HEK293 (cell line): ENCODE measurements around the gene CCDC69.
"Not testable (repeated sequence)": the region's sequence is repeated elsewhere in the genome, so short reads cannot be mapped to it uniquely, and the experiment has no call there.

Source experiments
- CTCF ChIA-PET: fragments of 350-600 bp; formaldehyde crosslinking; extraction: SDS; loops from one replicate; lab custom pipeline; 2021; ENCODE audit warnings: antibody characterized with exemption; lab: Yijun Ruan, JAX
- POLR2A ChIA-PET: fragments of 300-600 bp; formaldehyde crosslinking; extraction: SDS; loops from one replicate; lab custom pipeline; 2020; ENCODE audit warnings: antibody characterized with exemption, inconsistent platforms; lab: Yijun Ruan, JAX
- H3K27ac ChIP-seq: fragments of 200-500 bp; sonication (Bioruptor generic); 2 replicates; pipeline ENCODE4 v1.5.1; 2014; ENCODE audit warnings: low read depth, low read length, control low read depth, inconsistent platforms; ENCODE audit errors: extremely low read depth
- H3K36me3 ChIP-seq, 2 experiments: fragments of 200-500 bp in 1 of 2; sonication (Bioruptor generic) in 1 of 2; 1 replicate in 1 of 2; 2 replicates in 1 of 2; pipeline ENCODE4 v1.5.1; 2014 to 2017; ENCODE audit warnings: inconsistent platforms in 2 of 2, low read length in 2 of 2; ENCODE audit not compliant: control insufficient read depth in 2 of 2, insufficient read depth in 1 of 2
- H3K4me1 ChIP-seq: fragments of 200-500 bp; sonication (Bioruptor generic); 2 replicates; pipeline ENCODE4 v1.5.1; 2014; ENCODE audit warnings: mild to moderate bottlenecking, low read length, inconsistent platforms; ENCODE audit not compliant: control insufficient read depth, insufficient read depth
- H3K4me3 ChIP-seq: 2 replicates; pipeline ENCODE4 v1.5.1; 2011; ENCODE audit warnings: low read depth, mild to moderate bottlenecking, control low read depth, low read length, moderate library complexity
- H3K9me3 ChIP-seq: fragments of 200-500 bp; sonication (Bioruptor generic); 2 replicates; pipeline ENCODE4 v1.5.1; 2014; ENCODE audit warnings: low read depth, low read length, inconsistent platforms; ENCODE audit not compliant: control insufficient read depth, insufficient read depth
- BCL11B ChIP-seq: fragments of 450-650 bp; formaldehyde crosslinking; IDR thresholded peaks from 2 replicates; pipeline ENCODE4 v1.5.1; 2016; ENCODE audit warnings: low read depth, missing biosample characterization, missing genetic modification characterization
- MEIS1 ChIP-seq: sonication (generic); formaldehyde crosslinking; IDR thresholded peaks from 2 replicates; pipeline ENCODE4 v1.8.1; 2022; ENCODE audit warnings: missing genetic modification reagents, mild to moderate bottlenecking, borderline replicate concordance
- OVOL3 ChIP-seq: fragments of 450-650 bp; formaldehyde crosslinking; IDR thresholded peaks from 2 replicates; pipeline ENCODE4 v1.5.1; 2016; ENCODE audit warnings: missing biosample characterization, missing genetic modification characterization
- SALL2 ChIP-seq: fragments of 450-650 bp; formaldehyde crosslinking; IDR thresholded peaks from 2 replicates; pipeline ENCODE4 v1.5.0; 2017; ENCODE audit warnings: missing biosample characterization, mild to moderate bottlenecking, missing genetic modification characterization, borderline replicate concordance
- ZBTB7A ChIP-seq: fragments of 450-650 bp; formaldehyde crosslinking; IDR thresholded peaks from 2 replicates; pipeline ENCODE4 v1.5.1; 2016; ENCODE audit warnings: low read depth, missing biosample characterization, missing genetic modification characterization
- ZIC2 ChIP-seq: fragments of 450-650 bp; formaldehyde crosslinking; IDR thresholded peaks from 2 replicates; pipeline ENCODE4 v1.5.1; 2016; ENCODE audit warnings: missing biosample characterization, missing genetic modification characterization
- ZNF10 ChIP-seq: fragments of 450-650 bp; formaldehyde crosslinking; IDR thresholded peaks from 2 replicates; pipeline ENCODE4 v1.5.1; 2017; ENCODE audit warnings: missing biosample characterization, missing genetic modification characterization
- ZNF121 ChIP-seq: fragments of 450-650 bp; formaldehyde crosslinking; IDR thresholded peaks from 2 replicates; pipeline ENCODE4 v1.5.1; 2016; ENCODE audit warnings: missing biosample characterization, missing genetic modification characterization
- ZNF23 ChIP-seq: fragments of 450-650 bp; formaldehyde crosslinking; IDR thresholded peaks from 2 replicates; pipeline ENCODE4 v1.5.1; 2016; ENCODE audit warnings: missing biosample characterization, missing genetic modification characterization, borderline replicate concordance
- ZNF302 ChIP-seq: fragments of 450-650 bp; formaldehyde crosslinking; IDR thresholded peaks from 2 replicates; pipeline ENCODE4 v1.5.1; 2016; ENCODE audit warnings: missing biosample characterization, missing genetic modification characterization, low read depth
- ZNF341 ChIP-seq: fragments of 450-650 bp; formaldehyde crosslinking; IDR thresholded peaks from 2 replicates; pipeline ENCODE4; 2016; ENCODE audit warnings: low read depth, missing biosample characterization, missing genetic modification characterization
- ZNF354C ChIP-seq: fragments of 450-650 bp; formaldehyde crosslinking; IDR thresholded peaks from 2 replicates; pipeline ENCODE4 v1.5.1; 2016; ENCODE audit warnings: missing biosample characterization, missing genetic modification characterization, low read depth, borderline replicate concordance
- ZNF529 ChIP-seq: fragments of 450-650 bp; formaldehyde crosslinking; IDR thresholded peaks from 2 replicates; pipeline ENCODE4 v1.5.1; 2017; ENCODE audit warnings: missing genetic modification characterization, missing biosample characterization; ENCODE audit not compliant: insufficient replicate concordance
- ZNF585B ChIP-seq: fragments of 450-650 bp; formaldehyde crosslinking; IDR thresholded peaks from 2 replicates; pipeline ENCODE4 v1.5.1; 2016; ENCODE audit warnings: missing biosample characterization, missing genetic modification characterization
- ZNF629 ChIP-seq: fragments of 450-650 bp; formaldehyde crosslinking; IDR thresholded peaks from 2 replicates; pipeline ENCODE4 v1.5.1; 2017; ENCODE audit warnings: missing biosample characterization, missing genetic modification characterization
- ZNF701 ChIP-seq: fragments of 450-650 bp; formaldehyde crosslinking; IDR thresholded peaks from 2 replicates; pipeline ENCODE4 v1.5.1; 2016; ENCODE audit warnings: missing biosample characterization, missing genetic modification characterization
- ZNF747 ChIP-seq: fragments of 450-650 bp; formaldehyde crosslinking; IDR thresholded peaks from 2 replicates; pipeline ENCODE4 v1.5.1; 2016; ENCODE audit warnings: missing biosample characterization, missing genetic modification characterization
- ZXDB ChIP-seq: fragments of 450-650 bp; formaldehyde crosslinking; IDR thresholded peaks from 2 replicates; pipeline ENCODE4 v1.5.1; 2016; ENCODE audit warnings: missing biosample characterization, missing genetic modification characterization
- TF ChIP-seq, protein P1 (sequence below): fragments of 450-650 bp; formaldehyde crosslinking; IDR thresholded peaks from 2 replicates; pipeline ENCODE4 v1.5.1; 2016; ENCODE audit warnings: missing biosample characterization, missing genetic modification characterization
- TF ChIP-seq, protein P2 (sequence below): fragments of 450-650 bp; formaldehyde crosslinking; IDR thresholded peaks from 2 replicates; pipeline ENCODE4 v1.5.1; 2016; ENCODE audit warnings: missing biosample characterization, missing genetic modification characterization
- TF ChIP-seq, protein P3 (sequence below): fragments of 450-650 bp; formaldehyde crosslinking; IDR thresholded peaks from 2 replicates; pipeline ENCODE4 v1.5.1; 2016; ENCODE audit warnings: missing biosample characterization, missing genetic modification characterization

CCDC69 gene

DNA sequence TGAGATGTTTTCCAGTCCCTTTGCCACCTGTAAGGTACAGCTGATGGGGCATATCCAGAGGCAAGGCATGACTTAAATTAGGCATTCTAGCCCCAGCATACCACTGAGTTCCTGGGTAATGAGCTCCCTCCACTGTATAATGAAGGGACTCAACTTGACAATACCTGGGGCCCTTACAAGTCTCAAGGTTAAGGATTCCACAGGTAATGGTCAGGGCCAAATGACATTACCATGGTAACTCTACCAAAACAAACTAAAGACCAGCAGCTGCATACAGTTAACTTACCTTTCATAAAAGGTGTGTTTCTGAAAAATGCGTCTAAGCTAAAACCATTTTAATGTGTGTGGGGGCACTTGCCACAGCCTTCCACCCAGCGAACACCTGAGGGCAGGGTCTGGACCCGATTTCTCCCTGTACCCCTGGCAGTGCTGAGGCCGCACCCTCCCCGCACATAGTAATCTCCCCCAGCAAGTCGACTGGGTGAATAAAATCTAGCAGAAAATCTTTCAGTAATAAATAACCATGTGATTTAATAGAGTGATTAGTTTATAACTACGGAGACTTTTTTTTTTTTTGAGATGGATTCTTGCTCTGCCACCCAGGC, 24.2 kb downstream of the CCDC69 start (continued):
- TF ChIP-seq, protein P1, sequence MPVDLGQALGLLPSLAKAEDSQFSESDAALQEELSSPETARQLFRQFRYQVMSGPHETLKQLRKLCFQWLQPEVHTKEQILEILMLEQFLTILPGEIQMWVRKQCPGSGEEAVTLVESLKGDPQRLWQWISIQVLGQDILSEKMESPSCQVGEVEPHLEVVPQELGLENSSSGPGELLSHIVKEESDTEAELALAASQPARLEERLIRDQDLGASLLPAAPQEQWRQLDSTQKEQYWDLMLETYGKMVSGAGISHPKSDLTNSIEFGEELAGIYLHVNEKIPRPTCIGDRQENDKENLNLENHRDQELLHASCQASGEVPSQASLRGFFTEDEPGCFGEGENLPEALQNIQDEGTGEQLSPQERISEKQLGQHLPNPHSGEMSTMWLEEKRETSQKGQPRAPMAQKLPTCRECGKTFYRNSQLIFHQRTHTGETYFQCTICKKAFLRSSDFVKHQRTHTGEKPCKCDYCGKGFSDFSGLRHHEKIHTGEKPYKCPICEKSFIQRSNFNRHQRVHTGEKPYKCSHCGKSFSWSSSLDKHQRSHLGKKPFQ (tag by site-specific recombination): no peak
- TF ChIP-seq ZIC2 (tag by site-specific recombination) (no peak), ZNF121 (tag by site-specific recombination) (no peak), ZNF302 (tag by site-specific recombination) (no peak)

DNA sequence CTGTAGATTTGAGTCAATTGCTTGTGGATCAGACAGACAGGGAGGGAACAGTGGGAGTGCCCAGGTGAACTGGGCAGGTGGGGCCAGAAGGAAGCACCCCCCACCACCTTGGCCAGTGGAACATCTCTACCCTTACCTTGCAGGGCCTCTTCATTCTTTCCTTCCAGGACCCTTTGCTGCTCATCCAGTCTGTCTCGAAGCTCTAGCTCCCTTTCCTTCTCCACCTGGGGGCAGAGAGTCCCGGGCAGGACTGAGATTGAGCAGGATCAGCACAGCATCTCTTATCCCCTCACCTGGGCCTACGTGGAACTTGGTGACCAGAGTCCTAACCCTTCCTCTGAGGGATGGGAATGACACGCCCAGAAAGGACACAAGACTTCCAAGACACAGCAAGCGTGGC, 25.0 kb downstream of the CCDC69 start:
- no peak overlapping the region for H3K27ac ChIP-seq
- no peaks in the 10 kb centered on the region for H3K4me1 ChIP-seq
- no peak for TF ChIP-seq BCL11B
- no peak for TF ChIP-seq ZNF341
- no peak for TF ChIP-seq ZNF302 (tag by site-specific recombination)
- no peak for TF ChIP-seq ZXDB
- no peak for TF ChIP-seq ZNF529 (tag by site-specific recombination)
- TF ChIP-seq ZBTB7A (tag by site-specific recombination): no peak
- ChIA-PET CTCF (interaction anchor here (1.0 kb wide), 1 partner anchor 34 kb away, joined by 4 read pairs; no protein-coding TSS in a partner anchor), POLR2A (no interaction called here)
- H3K4me3 ChIP-seq: no peak overlapping the region
- peaks cover 0 to 21% of the 10 kb centered on the region in 2 experiments; a peak in 1 of 3 replicates for H3K36me3 ChIP-seq
- H3K9me3 ChIP-seq: no peaks in the 10 kb centered on the region

DNA sequence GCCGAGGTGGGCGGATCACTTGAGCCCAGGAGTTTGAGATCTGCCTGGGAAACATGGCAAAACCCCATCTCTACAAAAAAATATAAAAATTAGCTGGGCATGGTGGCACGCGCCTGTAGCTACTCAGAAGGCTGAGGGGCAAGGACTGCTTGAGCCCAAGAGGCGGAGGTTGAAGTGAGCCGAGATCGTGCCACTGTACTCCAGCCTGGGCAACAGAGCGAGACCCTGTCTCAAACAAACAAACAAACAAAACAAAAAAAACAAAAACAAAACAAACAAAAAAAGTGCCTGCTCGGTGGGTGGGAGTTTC, 26.6 kb downstream of the CCDC69 start:
- H3K4me1 ChIP-seq, CTCF ChIA-PET, H3K9me3 ChIP-seq, POLR2A ChIA-PET, H3K27ac ChIP-seq, H3K4me3 ChIP-seq: not testable (repeated sequence)
- H3K36me3 ChIP-seq: peaks cover 0 to 21% of the 10 kb centered on the region in 2 experiments; a peak in 1 of 3 replicates

DNA sequence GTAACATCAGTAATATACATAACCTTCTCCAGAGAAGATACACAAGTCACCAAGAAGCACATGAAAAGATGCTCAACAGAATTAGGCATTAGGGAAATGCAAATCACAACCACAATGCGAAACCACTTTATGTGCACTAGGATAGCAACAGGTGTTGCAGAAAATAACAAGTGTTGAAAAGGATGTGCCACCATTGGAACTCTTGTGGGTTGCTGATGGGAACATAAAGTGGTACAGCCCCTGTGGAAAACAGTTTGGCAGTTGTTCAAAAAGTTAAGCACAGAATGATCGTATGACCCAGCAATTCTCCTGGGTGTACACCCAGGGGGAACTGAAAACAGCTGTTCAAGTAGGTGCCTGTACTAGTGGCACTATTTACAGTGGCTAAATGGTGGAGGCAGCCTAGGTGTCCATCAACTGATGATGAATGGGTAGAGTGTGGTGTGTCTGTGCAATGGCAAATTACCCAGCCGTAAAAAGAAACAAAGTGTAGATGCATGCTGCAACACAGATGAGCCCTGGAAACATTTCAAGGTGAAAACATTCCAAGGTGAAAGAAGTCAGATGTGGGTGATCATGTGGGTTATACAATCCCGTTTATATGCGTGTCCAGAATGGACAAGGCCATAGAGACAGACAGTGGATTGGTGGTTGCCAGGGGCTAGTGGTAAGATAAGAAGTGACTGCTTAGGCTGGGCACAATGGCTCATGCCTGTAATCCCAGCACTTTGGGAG, 27.2 kb downstream of the CCDC69 start:
- H3K27ac ChIP-seq: no peak overlapping the region
- ChIA-PET CTCF (no interaction called here), POLR2A (no interaction called here)
- H3K4me3 ChIP-seq: no peak overlapping the region
- peaks cover 0 to 21% of the 10 kb centered on the region in 2 experiments; a peak in 1 of 3 replicates for H3K36me3 ChIP-seq
- H3K4me1 ChIP-seq: no peaks in the 10 kb centered on the region
- H3K9me3 ChIP-seq: no peaks in the 10 kb centered on the region
- no peak for TF ChIP-seq SALL2 (tag by site-specific recombination)
- TF ChIP-seq ZNF23 (tag by site-specific recombination): no peak
- TF ChIP-seq ZNF585B (tag by site-specific recombination): no peak
- TF ChIP-seq ZNF747: no peak
- TF ChIP-seq, protein P1 (tag by site-specific recombination): no peak
- TF ChIP-seq ZNF701 (tag by site-specific recombination): no peak
- no peak for TF ChIP-seq ZNF629 (tag by site-specific recombination)
- TF ChIP-seq MEIS1 (CRISPR knock-in tag): no peak
- no peak for TF ChIP-seq ZNF354C (tag by site-specific recombination)
- TF ChIP-seq, protein P2, sequence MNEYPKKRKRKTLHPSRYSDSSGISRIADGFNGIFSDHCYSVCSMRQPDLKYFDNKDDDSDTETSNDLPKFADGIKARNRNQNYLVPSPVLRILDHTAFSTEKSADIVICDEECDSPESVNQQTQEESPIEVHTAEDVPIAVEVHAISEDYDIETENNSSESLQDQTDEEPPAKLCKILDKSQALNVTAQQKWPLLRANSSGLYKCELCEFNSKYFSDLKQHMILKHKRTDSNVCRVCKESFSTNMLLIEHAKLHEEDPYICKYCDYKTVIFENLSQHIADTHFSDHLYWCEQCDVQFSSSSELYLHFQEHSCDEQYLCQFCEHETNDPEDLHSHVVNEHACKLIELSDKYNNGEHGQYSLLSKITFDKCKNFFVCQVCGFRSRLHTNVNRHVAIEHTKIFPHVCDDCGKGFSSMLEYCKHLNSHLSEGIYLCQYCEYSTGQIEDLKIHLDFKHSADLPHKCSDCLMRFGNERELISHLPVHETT (tag by site-specific recombination): no peak
- TF ChIP-seq ZNF10 (tag by site-specific recombination): peak; percentile 74; the same call in 1 of the 2 replicates
- TF ChIP-seq, protein P3, sequence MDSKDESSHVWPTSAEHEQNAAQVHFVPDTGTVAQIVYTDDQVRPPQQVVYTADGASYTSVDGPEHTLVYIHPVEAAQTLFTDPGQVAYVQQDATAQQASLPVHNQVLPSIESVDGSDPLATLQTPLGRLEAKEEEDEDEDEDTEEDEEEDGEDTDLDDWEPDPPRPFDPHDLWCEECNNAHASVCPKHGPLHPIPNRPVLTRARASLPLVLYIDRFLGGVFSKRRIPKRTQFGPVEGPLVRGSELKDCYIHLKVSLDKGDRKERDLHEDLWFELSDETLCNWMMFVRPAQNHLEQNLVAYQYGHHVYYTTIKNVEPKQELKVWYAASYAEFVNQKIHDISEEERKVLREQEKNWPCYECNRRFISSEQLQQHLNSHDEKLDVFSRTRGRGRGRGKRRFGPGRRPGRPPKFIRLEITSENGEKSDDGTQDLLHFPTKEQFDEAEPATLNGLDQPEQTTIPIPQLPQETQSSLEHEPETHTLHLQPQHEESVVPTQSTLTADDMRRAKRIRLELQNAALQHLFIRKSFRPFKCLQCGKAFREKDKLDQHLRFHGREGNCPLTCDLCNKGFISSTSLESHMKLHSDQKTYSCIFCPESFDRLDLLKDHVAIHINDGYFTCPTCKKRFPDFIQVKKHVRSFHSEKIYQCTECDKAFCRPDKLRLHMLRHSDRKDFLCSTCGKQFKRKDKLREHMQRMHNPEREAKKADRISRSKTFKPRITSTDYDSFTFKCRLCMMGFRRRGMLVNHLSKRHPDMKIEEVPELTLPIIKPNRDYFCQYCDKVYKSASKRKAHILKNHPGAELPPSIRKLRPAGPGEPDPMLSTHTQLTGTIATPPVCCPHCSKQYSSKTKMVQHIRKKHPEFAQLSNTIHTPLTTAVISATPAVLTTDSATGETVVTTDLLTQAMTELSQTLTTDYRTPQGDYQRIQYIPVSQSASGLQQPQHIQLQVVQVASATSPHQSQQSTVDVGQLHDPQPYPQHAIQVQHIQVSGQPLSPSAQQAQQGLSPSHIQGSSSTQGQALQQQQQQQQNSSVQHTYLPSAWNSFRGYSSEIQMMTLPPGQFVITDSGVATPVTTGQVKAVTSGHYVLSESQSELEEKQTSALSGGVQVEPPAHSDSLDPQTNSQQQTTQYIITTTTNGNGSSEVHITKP (tag by site-specific recombination): 0 out of 2 replicates have a peak, but pooled peaks have one; percentile 32
- no peak for TF ChIP-seq OVOL3 (tag by site-specific recombination)
